Body of pancreas (tissue), 4 donors: ENCODE results near the gene OR2V2. TPM values are rescaled to one million over a fixed set of nuclear protein-coding genes. Genes with fewer than 3 reads are reported as not detected.
"Not testable (repeated sequence)": the region's sequence is repeated elsewhere in the genome, so short reads cannot be mapped to it uniquely, and the experiment has no call there.

Experiments
- ATAC-seq: fragments of 150-250 bp; one replicate; pipeline ENCODE4 v1.9.1; 2016
- DNase-seq, 4 donors: peaks; one replicate each; pipeline ENCODE4 v3.0.0-alpha.2; 2019
- H3K27ac ChIP-seq, 4 donors: fragments of 200-600 bp; sonication (generic); 1 replicate in 3 of 4; 2 replicates in 1 of 4; pipeline versions ENCODE4 v1.5.1 to v1.6.1; 2016 to 2019; ENCODE audit warnings: mild to moderate bottlenecking in 1 of 4, mixed read lengths in 1 of 4, moderate library complexity in 1 of 4
- H3K27me3 ChIP-seq, 2 donors: fragments of 200-600 bp; sonication (generic); one replicate each; pipeline ENCODE4 v1.6.0; 2016; ENCODE audit warnings: mild to moderate bottlenecking in 1 of 2
- H3K36me3 ChIP-seq, 2 donors: fragments of 200-600 bp; sonication (generic); replicated peaks in 1 of 2; 2 replicates each; pipeline ENCODE4 v1.5.1; 2016; ENCODE audit warnings: low read depth in 2 of 2; ENCODE audit not compliant: insufficient read depth in 1 of 2
- H3K4me1 ChIP-seq: fragments of 200-600 bp; sonication (generic); one replicate; pipeline ENCODE4 v1.6.0; 2016
- H3K4me3 ChIP-seq, 2 donors: fragments of 200-600 bp; sonication (generic); 1 replicate in 1 of 2; 2 replicates in 1 of 2; pipeline ENCODE4 v1.5.1; 2016 to 2019
- H3K9me3 ChIP-seq, 3 donors: fragments of 200-600 bp; sonication (generic); 1 replicate in 2 of 3; 2 replicates in 1 of 3; pipeline ENCODE4 v1.5.1; 2016
- CTCF ChIP-seq, 7 experiments: fragments of 450-650 bp in 4 of 7; fragments of 200-600 bp in 3 of 7; sonication (generic) in 3 of 7; IDR thresholded peaks; one replicate each; pipeline ENCODE4 v1.5.1; 2016 to 2019; ENCODE audit warnings: antibody characterized with exemption in 7 of 7
- POLR2A ChIP-seq, 3 donors: fragments of 450-650 bp; IDR thresholded peaks; one replicate each; pipeline ENCODE4 v1.6.1; 2016; ENCODE audit warnings: antibody characterized with exemption in 3 of 3, mild to moderate bottlenecking in 2 of 3
- WGBS, 2 donors: methylation state at CpG; one replicate each; pipeline ENCODE4 v1.1.5; 2017; 5-methylcytosine and 5-hydroxymethylcytosine counted together
- intact Hi-C: fragments of 100-400 bp; cut with DNase I; formaldehyde crosslinking; loops from one replicate; pipeline ENCODE4 v1.15.1; 2023
- total RNA-seq, 2 donors: library from RNA; depleted of rRNA; stranded (reverse); fragments of >200 nt; gene quantifications; one replicate each; pipeline ENCODE4 v1.1.0, GENCODE V29; 2016

Gene OR2V2
- total RNA-seq, 2 donors from 2014 or later, result not detected

GRCh38 chr5:181167814-181168488 lies 20.6 kb downstream of the OR2V2 start:
- no peak overlapping the region for H3K27ac ChIP-seq
- no peaks in the 10 kb centered on the region for H3K36me3 ChIP-seq
- ATAC-seq (no peak), DNase-seq (no peak)
- H3K4me3 ChIP-seq, result no peak overlapping the region
- 9 to 18% methylated on average over 11 of the region's 11 CpGs for WGBS, 2 donors
- peaks cover 0 to 43% of the 10 kb centered on the region in 2 donors for H3K27me3 ChIP-seq
- intact Hi-C loops, result no loop called here
- TF ChIP-seq POLR2A (IDR thresholded peaks at IDR 0.05) (no peak), CTCF (IDR thresholded peaks at IDR 0.05) (peak in 3 of 7 experiments; percentile 15 to 24 (median 22))
- H3K9me3 ChIP-seq, result no peaks in the 10 kb centered on the region
- H3K4me1 ChIP-seq, result peaks cover 12% of the 10 kb centered on the region

GRCh38 chr5:181168595-181169118 lies 21.3 kb downstream of the OR2V2 start:
- Histone ChIP-seq H3K9me3 (no peaks in the 10 kb centered on the region), H3K27ac (no peak overlapping the region), H3K36me3 (no peaks in the 10 kb centered on the region), H3K4me1 (peaks cover 12% of the 10 kb centered on the region), H3K27me3 (peaks cover 0 to 50% of the 10 kb centered on the region in 2 donors), H3K4me3 (no peak overlapping the region)
- intact Hi-C loops, result no loop called here
- WGBS, 2 donors, result 28% methylated on average over 14 of the region's 14 CpGs
- TF ChIP-seq POLR2A (IDR thresholded peaks at IDR 0.05) (no peak), CTCF (IDR thresholded peaks at IDR 0.05) (no peak)
- DNase-seq (no peak), ATAC-seq (no peak)

- WGBS, 2 donors, result 5 to 8% methylated on average over 33 to 50 of the region's 50 CpGs
- H3K27ac ChIP-seq, intact Hi-C loops, H3K36me3 ChIP-seq, H3K9me3 ChIP-seq, ATAC-seq, DNase-seq, H3K4me3 ChIP-seq: not testable (repeated sequence)
- Histone ChIP-seq H3K4me1 (peaks cover 12% of the 10 kb centered on the region), H3K27me3 (peaks cover 0 to 60% of the 10 kb centered on the region in 2 donors)
Measured at GRCh38 chr5:181169459-181170236, 22.3 kb downstream of the OR2V2 start.

- no peaks in the 10 kb centered on the region for H3K9me3 ChIP-seq
- DNase-seq (no peak), ATAC-seq (no peak)
- peaks cover 12% of the 10 kb centered on the region for H3K4me1 ChIP-seq
- peaks cover 0 to 61% of the 10 kb centered on the region in 2 donors for H3K27me3 ChIP-seq
- no peaks in the 10 kb centered on the region for H3K36me3 ChIP-seq
- 12 to 18% methylated on average over 17 to 33 of the region's 33 CpGs for WGBS, 2 donors
- intact Hi-C loops, result no loop called here
- no peak overlapping the region for H3K4me3 ChIP-seq
- H3K27ac ChIP-seq, result no peak overlapping the region
- TF ChIP-seq POLR2A (IDR thresholded peaks at IDR 0.05), result no peak
- no peak for TF ChIP-seq CTCF (IDR thresholded peaks at IDR 0.05)
Measured at GRCh38 chr5:181170237-181170825, 22.9 kb downstream of the OR2V2 start.

- 34 to 41% methylated on average over 6 of the region's 6 CpGs for WGBS, 2 donors
- H3K27me3 ChIP-seq, result peaks cover 0 to 67% of the 10 kb centered on the region in 2 donors
Measured at GRCh38 chr5:181170996-181171395, 23.6 kb downstream of the OR2V2 start.

More at GRCh38 chr5:181170996-181171395, 23.6 kb downstream of the OR2V2 start:
- intact Hi-C loops, result no loop called here
- H3K27ac ChIP-seq, result no peak overlapping the region
- H3K4me1 ChIP-seq, result peaks cover 12% of the 10 kb centered on the region
- no peak for ATAC-seq
- no peaks in the 10 kb centered on the region for H3K9me3 ChIP-seq
- DNase-seq, result no peak
- TF ChIP-seq CTCF (IDR thresholded peaks at IDR 0.05) (no peak), POLR2A (IDR thresholded peaks at IDR 0.05) (no peak)
- H3K36me3 ChIP-seq, result no peaks in the 10 kb centered on the region
- no peak overlapping the region for H3K4me3 ChIP-seq
